Measurements from ENCODE around the gene CYP51A1. TPM values are rescaled to one million over a fixed set of nuclear protein-coding genes. Genes with fewer than 3 reads are reported as not detected.

CYP51A1 gene
- total RNA-seq, 1 experiment from 2014 or later: 89.0 TPM

GRCh38 chr7:92072121-92072520, 62.2 kb downstream of the CYP51A1 start:
- 0 out of 2 replicates have a peak, but pooled peaks cover 4% of the 10 kb centered on the region for H3K36me3 ChIP-seq (ENCODE audit: low read depth)
- peaks cover 14% of the 10 kb centered on the region for H3K4me1 ChIP-seq (replicated peaks; ENCODE audit: insufficient read depth)
- H3K27me3 ChIP-seq (ENCODE audit: insufficient read depth, low read depth): no peaks in the 10 kb centered on the region
- H3K9me3 ChIP-seq (ENCODE audit: insufficient read depth, low read depth): no peaks in the 10 kb centered on the region
- H3K4me3 ChIP-seq: no peak overlapping the region
- POLR2A ChIA-PET (ENCODE audit: unreplicated experiment): no interaction called here
- H3F3A ChIP-seq (ENCODE audit: insufficient read depth, low read depth): peaks cover 10% of the 10 kb centered on the region; the same call in 1 of the 2 replicates
- H3K27ac ChIP-seq: no peak overlapping the region
- H3K4me2 ChIP-seq: no peak overlapping the region
- CTCF ChIA-PET: no interaction called here
- no peak for TF ChIP-seq CTCF (conservative IDR thresholded peaks at IDR 0.05)
- no peak for TF ChIP-seq EZH2 (IDR thresholded peaks at IDR 0.05; ENCODE audit: low read depth)
- H3K9me2 ChIP-seq (ENCODE audit: insufficient read depth): no peaks in the 10 kb centered on the region
- intact Hi-C loops (cut with micrococcal nuclease; ENCODE audit: unreplicated experiment): no loop called here
- no peak overlapping the region for H2AFZ ChIP-seq
- no peaks in the 10 kb centered on the region for H3K79me2 ChIP-seq (ENCODE audit: low read depth)
- no TSS peak for BruUV-seq (replicated peaks)
- H4K20me1 ChIP-seq (ENCODE audit: insufficient read depth): no peaks in the 10 kb centered on the region
- DNase-seq: no peak

GRCh38 chr7:92071032-92071431, 63.2 kb downstream of the CYP51A1 start:
- Histone ChIP-seq H3K36me3 (ENCODE audit: low read depth) (0 out of 2 replicates have a peak, but pooled peaks cover 10% of the 10 kb centered on the region), H3K27me3 (ENCODE audit: insufficient read depth, low read depth) (no peaks in the 10 kb centered on the region), H3K4me1 (replicated peaks; ENCODE audit: insufficient read depth) (peaks cover 6% of the 10 kb centered on the region), H3K79me2 (ENCODE audit: low read depth) (no peaks in the 10 kb centered on the region), H3K9me3 (ENCODE audit: insufficient read depth, low read depth) (no peaks in the 10 kb centered on the region), H3K4me2 (no peak overlapping the region), H4K20me1 (ENCODE audit: insufficient read depth) (no peaks in the 10 kb centered on the region), H3K27ac (no peak overlapping the region), H2AFZ (no peak overlapping the region), H3F3A (ENCODE audit: insufficient read depth, low read depth) (peaks cover 10% of the 10 kb centered on the region; the same call in 1 of the 2 replicates), H3K4me3 (no peak overlapping the region), H3K9me2 (ENCODE audit: insufficient read depth) (no peaks in the 10 kb centered on the region)
- no TSS peak for BruUV-seq (replicated peaks)
- intact Hi-C loops (cut with micrococcal nuclease; ENCODE audit: unreplicated experiment): no loop called here
- no peak for DNase-seq
- ChIA-PET CTCF (no interaction called here), POLR2A (ENCODE audit: unreplicated experiment) (interaction anchor here (0.6 kb wide), 1 partner anchor 341 kb away, joined by 4 read pairs; no protein-coding TSS in a partner anchor)
- no peak for TF ChIP-seq CTCF (conservative IDR thresholded peaks at IDR 0.05)
- TF ChIP-seq EZH2 (IDR thresholded peaks at IDR 0.05; ENCODE audit: low read depth): no peak

- Histone ChIP-seq H3K79me2 (ENCODE audit: low read depth) (no peaks in the 10 kb centered on the region), H3K27ac (no peak overlapping the region), H4K20me1 (ENCODE audit: insufficient read depth) (no peaks in the 10 kb centered on the region), H3K36me3 (ENCODE audit: low read depth) (peaks cover 10% of the 10 kb centered on the region; the same call in 1 of the 2 replicates), H3K4me1 (replicated peaks; ENCODE audit: insufficient read depth) (no peaks in the 10 kb centered on the region), H2AFZ (no peak overlapping the region), H3K27me3 (ENCODE audit: insufficient read depth, low read depth) (no peaks in the 10 kb centered on the region), H3K9me2 (ENCODE audit: insufficient read depth) (no peaks in the 10 kb centered on the region), H3K4me3 (no peak overlapping the region), H3F3A (ENCODE audit: insufficient read depth, low read depth) (no peaks in the 10 kb centered on the region; the same call in 1 of the 2 replicates), H3K9me3 (ENCODE audit: insufficient read depth, low read depth) (no peaks in the 10 kb centered on the region), H3K4me2 (no peak overlapping the region)
- ChIA-PET POLR2A (ENCODE audit: unreplicated experiment) (no interaction called here), CTCF (no interaction called here)
- TF ChIP-seq CTCF (conservative IDR thresholded peaks at IDR 0.05): no peak
- TF ChIP-seq EZH2 (IDR thresholded peaks at IDR 0.05; ENCODE audit: low read depth): no peak
- intact Hi-C loops (cut with micrococcal nuclease; ENCODE audit: unreplicated experiment): no loop called here
- DNase-seq: no peak
- BruUV-seq (replicated peaks): no TSS peak
Observed at GRCh38 chr7:92064438-92065029, 69.7 kb downstream of the CYP51A1 start.

Other genes starting within 250 kb of the CYP51A1 start
- 48.0 and 71.3 TPM in 2 replicates for gene AKAP9, start 193.6 kb downstream of the CYP51A1 start, total RNA-seq (2021)
- not detected in 2 replicates for gene LRRD1, start 44.7 kb upstream of the CYP51A1 start, total RNA-seq (2021)
- 46.6 and 52.6 TPM in 2 replicates for gene KRIT1, start 111.4 kb upstream of the CYP51A1 start, total RNA-seq (2021)
- gene ANKIB1, start 111.5 kb upstream of the CYP51A1 start, total RNA-seq (2021): 78.2 and 116 TPM in 2 replicates